HG03520 (cell line): Measurements from ENCODE around the gene OOSP3.

Experiments used
- ATAC-seq: cut with Tn5 transposase; IDR thresholded peaks from one replicate; pipeline ENCODE4 v1.9.1; 2021; ENCODE audit warnings: mild to moderate bottlenecking, moderate library complexity; ENCODE audit not compliant: unreplicated experiment

The OOSP3 gene

DNA sequence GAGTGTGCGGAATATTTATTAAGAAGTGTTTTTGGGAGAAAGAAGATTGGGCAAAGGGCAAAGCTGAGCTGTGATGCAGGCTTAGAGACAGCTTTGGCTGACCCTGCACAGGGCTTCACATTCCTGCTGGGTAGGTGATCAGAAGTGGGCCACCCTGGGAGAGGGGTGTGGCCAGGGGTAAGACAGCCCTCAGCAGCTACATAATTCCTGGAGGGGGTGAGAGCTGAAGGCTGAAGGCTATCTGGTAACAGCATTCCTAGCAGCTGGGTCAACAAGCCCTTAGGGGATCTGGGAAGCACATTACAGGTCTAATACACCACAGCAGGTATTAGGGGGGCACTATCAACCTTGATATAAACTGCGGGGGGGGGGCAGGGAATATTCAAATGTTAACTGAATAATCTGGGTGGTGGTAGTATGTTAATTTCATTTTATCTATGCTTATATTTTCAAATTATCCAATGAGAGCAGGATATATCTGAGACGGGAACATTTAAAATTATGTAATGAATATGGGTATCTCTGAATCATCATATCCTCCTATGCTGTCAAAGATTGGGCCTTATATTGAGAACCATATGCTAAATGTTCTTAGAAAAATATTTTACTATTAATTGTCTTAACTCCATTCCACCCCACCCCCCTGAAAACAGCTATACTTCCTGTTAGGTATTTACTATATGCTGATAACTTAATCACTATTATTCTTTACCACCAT is 65.6 kb downstream of the OOSP3 start:
- ATAC-seq: no peak

GRCh38 chr11:59944720-59945119 is 66.1 kb downstream of the OOSP3 start:
- ATAC-seq: no peak
